Stimulated activated CD4-positive, alpha-beta T cell treated with anti-CD3 and anti-CD28 coated beads, Interleukin-12 subunit alpha, Interleukin-12 subunit beta, amount 100 ng/mL, for 4 hours (primary cell): ENCODE results near the gene RIT2.

Source experiments
- DNase-seq: peaks from one replicate; pipeline ENCODE4 v3.0.0-alpha.2; 2020

Gene RIT2

DNA sequence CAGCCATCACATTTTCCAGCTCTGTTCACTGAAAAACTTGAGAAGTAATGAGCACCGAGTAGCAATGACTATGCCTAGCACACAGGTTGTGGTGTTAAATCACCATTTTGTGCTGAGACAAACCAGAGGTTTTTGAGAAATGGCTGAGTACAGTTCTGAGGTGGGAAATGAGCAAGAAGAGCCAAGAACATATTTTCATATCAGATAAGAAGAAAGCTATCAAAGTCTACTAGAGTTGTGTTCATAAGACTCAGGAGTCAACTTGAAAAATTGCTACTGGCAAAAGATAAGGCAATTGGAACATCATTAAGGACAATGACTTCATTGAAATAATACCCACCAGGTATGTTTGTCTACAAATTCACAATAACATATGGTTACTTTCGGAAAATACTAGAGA, 108.1 kb downstream of the RIT2 start:
- DNase-seq: no peak

DNA sequence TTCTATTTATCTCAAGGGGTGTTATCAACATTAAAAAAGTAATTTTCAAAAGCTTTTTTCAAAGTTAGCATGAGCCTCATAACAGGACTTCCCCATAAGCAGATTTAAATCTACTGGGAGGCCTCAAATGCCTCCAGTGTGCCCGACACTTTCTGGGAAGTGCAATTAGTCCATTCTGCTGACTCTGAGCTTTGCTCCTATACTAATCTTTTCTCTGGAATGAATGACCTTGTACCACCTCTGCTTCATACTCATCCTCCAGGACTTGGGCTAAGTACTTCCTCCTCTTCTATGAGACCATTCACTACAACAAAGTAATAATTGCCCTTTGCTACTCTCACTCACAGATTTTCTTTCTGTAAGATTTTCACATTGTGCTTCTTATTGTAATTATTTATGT, 111.1 kb downstream of the RIT2 start:
- DNase-seq: no peak

DNA sequence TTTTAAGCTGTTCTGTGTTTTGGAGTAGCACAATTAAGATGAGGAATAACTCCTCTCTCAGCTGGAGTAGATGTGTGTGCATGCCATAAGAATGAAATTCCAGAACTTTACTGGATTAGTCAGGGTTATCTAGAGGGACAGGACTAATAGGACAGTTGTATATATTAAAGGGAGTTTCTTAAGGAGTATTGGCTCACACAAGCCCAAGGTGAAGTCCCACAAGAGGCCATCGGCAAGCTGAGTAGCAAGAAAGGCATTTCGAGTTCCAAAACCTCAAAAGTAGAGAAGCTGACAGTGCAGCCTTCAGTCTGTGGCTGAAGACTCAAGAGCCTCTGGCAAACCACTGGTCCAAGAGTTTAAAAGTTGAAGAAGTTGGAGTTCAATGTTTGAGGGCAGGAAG, 113.7 kb downstream of the RIT2 start:
- no peak for DNase-seq

DNA sequence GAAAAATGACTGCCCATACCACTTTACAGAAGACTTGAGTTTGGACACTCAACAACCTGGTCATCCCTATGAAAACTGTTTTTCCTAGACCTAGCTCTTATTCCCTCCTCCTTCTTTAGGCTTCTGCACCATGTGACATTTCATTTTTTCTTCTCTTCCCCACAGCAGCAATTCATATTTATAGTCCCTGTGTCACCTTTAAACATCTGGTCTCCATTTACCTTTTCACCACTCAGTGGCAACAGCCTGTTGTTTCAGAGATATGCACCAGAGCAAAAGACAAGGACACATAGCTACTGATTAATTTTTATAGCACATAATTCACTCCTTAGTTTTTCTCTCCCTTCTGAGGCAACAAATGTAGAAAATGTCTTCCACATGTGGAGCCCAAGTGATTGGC, 118.7 kb downstream of the RIT2 start:
- no peak for DNase-seq

DNA sequence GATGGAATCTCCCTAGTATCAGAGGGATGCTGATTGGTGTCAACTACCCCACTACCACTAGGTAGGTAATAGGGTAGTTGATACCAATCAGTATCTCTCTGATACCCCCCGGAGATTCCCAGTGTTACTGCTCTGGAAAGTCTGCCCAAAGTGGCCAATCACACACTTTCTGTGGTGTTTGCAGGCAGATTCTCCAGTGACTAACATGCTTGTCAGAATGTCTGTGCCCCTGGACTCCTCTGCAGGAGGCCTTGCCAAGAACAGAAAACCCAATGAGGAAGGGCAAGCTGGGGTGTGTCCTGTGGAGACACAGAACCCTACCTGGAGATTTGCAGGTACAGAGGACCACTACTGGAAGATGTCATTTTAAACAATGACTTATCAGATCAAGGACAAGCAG, 135.1 kb downstream of the RIT2 start:
- DNase-seq: no peak

DNA sequence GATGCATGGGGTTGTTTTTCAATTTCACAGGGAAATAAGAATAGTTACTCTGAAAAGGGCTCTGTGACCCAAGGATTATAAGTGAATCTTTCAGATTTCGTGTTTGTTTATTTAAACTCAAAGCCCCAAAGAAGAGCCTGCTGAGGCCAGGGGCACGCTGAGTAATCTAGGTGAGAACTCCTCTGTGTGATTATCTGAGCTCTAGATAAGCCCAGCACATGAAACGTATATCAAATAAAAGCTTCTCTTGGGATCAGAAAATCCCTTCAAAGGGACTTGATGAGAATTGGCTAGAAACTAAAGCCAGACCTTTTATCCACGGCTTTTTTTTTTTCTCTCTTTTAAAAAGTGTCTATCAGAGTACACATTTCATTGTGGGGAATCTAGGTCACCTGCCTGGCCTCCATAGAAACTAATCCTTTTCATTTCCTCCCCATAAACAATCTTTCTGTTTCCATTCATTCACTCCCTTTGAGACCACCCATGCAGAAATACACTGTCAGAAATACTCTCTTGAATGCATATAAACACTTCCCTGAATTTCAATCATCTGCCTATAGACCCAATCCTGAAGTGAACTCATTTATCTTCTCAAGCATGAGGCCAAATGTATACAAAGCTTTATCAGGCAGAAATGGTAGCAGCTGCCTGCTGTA, 137.4 kb downstream of the RIT2 start:
- no peak for DNase-seq

DNA sequence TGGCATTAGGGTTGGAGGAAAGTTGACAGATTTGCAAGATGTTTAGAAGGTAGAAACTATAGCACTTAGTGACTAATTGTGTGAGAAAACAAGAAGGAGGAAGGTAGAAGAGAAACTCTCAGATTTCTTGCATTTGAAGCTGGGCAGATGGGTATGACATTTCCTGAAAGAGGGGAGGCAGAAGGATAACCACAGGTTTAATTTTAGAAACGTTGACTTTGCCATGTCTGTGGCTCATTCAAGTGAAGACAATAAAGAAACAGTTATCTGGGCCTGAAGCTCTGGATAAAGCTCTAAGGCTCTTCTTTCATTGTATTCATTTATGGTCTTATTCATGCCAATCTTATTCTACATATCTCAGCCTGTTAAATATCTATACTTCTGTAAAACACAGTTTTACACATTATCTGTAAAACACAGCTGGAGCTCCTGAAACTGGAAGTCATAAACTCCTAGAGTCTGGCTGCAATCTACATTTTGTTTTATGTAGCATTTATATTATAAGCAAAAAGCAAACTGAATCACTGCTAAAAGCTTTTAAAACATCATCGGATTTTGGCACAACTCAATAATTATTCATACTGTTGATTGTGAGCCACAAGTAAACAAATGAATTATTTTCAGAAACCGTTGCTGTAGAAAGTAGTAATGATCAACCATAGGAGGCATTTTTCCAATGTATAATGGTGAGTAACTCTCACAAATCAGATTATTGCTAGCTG, 138.5 kb downstream of the RIT2 start:
- DNase-seq: no peak

DNA sequence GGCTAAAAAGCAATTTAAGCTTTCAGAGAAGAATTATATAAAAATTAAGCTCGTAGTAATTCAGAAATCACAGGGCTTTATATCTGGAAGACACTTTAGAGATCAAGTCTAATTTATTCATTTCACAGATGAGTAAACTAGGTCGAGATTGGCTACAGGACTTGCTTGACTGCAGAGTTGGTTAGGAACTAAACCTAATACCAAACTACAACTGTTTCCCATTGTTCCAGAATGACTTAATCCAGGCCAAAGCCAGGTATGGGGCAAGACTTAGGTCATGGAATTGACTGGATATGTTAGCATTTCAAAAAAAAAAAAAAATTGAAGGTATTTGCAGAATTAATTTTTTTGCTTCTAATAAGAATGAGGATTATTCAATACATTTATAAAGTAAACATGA, 146.1 kb downstream of the RIT2 start:
- no peak for DNase-seq

DNA sequence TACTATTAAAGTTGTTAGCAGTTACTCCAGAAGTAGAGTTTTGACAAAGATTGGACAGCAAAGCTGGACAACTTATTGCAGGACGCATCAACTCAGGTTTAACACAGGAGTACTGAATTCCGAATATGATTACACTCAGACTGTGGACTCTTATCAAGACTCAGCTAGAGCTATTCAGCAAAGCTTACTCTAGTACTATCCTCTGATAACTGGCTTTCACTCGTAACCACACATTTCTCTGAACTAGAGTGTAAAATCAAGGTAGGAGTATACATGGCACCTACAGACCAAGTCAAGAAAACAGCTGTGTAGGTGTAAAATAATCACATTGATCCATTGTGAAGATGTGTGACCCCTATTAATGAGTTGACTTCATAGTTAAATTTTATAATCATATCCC, 154.2 kb downstream of the RIT2 start:
- DNase-seq: no peak

DNA sequence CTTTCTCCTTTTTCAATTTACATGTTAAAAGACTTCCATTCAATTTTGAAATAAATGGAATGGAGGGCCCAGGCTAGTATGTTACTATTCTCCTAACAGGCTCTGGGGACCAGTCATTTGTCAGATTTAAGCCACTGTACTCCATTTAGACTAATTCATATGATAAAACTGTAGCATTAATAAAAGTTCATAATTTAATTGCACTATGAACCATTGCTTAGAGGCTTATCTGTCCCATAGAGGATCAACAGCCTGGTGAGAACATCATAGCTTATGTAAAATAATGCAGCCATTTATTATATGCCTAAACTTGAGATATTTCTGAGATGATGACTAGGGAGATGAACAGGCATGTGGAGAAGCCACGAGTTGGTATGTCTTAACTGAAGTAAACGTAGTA, 156.0 kb downstream of the RIT2 start:
- DNase-seq: no peak

DNA sequence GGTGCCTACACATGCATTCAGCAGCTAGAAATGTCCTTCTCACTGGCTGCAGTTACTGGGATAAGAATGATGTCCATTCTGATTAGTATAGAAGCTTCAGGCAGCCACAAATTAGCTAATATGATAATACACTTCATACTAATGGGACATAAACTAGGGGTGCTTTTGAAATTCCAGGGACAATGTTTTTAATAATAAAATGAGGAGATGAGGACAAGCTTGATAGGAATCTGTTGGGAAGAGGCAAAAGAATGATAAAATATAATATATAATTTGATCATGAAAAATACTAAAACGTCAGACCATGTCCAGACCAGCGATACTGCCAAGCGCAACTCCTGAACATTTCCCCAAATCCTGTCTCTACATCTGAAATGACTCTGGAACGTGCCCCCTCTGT, 157.1 kb downstream of the RIT2 start:
- DNase-seq: no peak

DNA sequence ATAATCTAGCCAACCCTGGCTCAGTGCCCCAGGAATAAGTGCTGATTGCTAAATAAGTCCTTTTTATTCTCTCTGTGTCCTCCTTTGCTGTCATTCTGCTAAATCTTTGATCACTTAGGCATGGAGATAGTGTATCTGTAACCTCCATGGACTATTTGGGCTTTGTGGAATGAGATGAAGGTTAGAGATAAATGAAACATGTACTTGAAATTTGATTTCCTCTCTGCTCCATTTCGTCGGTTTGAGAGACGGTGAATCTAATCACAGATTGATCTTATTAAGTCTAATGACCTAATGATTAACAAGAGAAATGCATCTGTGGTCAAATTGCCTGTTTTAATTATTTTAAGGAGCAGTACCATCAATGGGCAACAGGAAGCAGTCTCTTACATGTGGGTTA, 159.2 kb downstream of the RIT2 start:
- no peak for DNase-seq

DNA sequence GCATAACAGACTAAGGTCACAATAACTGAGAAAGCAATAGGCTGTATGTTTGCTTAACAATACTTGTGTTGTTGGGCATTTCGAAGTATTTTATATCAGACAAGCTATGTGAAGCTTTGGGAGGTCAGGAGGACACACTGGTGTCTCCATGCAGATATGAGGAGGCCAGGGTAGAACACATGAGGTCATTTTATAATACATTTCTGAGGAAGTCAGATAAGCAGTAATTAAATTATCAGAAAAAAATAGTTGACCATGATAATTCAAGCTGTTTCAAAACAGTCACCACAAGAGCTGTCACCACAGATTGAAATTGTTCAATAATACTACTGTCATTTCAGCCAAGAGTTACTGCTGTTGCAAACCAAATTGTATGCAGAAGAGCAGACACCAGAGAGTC, 160.6 kb downstream of the RIT2 start:
- DNase-seq: no peak

DNA sequence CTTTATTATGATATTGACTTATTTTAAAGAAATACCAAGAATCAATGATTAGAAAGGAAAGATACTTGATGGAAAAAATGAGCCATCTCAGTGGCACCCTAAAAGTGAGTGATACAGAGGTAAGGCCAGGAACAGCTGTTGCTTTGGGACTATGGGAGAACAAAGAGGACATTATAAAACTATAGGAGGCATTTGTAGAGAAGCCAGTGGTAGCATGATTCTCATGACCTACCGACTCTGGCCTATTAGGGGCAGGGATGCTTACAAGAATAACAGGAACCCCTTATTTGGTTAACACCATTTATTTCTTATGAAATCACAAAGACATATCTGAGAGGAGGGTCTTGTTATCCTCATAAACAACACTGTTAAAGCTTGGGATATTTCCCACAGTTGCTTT, 162.2 kb downstream of the RIT2 start:
- DNase-seq: no peak

DNA sequence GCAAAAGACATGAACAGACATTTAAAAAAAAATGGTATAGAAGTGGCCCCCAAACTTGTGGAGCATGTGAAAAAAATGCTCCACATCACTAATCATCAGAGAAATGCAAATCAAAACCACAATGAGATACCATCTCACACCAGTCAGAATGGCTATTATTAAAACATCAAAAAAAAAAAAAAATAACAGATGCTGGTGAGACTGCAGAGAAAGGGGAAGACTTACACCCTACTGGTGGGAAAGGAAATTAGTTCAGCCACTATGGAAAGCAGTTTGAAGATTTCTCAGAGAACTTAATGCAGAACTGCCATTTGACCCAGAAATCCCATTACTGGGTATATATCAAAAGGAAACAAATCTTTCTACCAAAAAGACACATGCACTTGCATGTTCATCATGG, 164.8 kb downstream of the RIT2 start:
- DNase-seq: no peak

DNA sequence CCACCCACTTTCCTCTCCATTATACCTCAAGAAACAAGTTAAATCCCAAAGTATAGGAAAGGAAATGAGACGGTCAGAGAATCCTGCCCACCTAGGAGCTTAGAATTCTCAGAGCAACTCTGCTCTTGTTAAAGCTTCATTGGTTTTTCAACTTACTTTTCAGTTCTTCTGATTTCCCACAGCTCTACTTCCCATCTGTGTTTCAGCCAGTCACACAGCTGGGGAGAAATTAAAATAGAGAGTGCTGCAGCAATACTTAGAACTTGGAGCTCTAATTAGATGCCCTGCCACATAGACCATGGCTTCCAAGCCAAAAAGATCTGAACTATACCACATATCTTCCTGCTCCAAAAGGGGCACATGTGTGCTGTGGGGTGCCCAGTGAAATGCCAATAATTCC, 166.7 kb downstream of the RIT2 start:
- no peak for DNase-seq

DNA sequence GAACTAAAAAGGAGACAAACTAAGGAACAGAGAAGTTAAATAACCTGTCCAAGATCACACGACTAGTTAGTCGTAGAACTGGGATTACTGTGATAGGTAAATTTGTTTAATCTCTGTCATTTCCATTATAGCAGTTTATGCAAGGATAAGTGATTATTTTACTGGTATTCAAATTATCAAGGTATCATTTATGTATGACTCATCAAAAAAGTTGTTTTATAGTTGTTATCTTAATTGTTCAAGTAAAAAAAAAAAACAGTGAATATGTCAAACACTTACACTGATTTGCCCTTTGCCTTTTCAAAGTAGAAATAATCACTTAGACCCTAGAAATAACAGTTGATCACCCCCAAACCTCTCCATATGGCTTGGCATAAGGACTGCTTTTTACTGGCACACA, 173.6 kb downstream of the RIT2 start:
- no peak for DNase-seq

DNA sequence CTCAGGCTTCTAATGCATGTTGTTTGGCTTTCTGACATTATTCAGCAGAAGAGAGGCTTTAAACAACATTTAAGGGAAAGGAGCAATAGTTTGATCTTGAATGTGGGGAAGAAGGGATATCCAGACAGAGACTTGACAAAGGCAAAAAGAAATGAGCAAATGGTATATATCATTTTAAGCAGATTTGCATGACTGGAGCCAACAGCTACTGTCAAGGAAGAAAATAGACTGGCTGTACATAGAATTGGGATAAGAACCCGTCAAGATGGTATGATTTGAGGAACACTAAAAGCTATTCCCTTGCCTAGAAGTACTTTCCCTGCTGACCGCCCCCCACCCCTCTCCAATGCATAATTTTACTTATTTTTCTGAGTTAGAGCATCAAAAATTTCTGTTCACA, 174.5 kb downstream of the RIT2 start:
- no peak for DNase-seq

DNA sequence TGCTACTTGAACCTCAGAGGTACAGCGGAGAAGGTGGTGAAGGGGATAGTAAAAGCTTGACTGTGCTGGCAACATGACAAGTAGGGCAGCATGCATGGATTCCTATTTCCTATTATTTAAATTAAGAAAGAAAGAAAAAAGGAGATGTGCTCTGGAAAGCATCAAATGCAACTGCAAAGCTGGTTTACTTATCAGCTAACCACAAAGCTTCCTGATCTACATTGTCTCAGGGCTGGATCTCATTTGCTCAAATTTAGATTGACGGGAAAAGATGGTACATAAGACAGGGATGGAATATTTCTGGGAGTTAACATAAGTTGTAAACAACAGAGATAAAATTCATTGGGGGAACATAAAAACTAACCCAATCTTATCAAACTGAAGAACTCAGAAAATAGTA, 178.0 kb downstream of the RIT2 start:
- DNase-seq: no peak

DNA sequence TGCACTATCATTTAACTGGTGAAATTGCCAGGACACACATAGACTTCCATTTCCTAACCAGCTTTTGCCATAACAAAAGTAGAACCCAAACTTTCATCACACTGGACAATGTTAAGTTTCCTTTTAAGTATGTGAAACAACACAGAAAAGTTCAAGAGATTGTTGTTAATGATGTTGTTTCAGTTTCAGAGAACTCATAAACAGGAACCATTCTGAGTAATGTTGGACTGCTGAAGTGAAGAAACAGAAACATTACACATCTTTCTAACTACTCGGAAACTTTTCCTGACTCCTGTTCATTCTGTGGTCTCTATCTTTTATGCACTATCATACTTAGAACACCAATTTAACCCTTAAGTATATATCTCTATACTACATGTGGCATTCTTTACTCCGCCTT, 179.2 kb downstream of the RIT2 start:
- no peak for DNase-seq

DNA sequence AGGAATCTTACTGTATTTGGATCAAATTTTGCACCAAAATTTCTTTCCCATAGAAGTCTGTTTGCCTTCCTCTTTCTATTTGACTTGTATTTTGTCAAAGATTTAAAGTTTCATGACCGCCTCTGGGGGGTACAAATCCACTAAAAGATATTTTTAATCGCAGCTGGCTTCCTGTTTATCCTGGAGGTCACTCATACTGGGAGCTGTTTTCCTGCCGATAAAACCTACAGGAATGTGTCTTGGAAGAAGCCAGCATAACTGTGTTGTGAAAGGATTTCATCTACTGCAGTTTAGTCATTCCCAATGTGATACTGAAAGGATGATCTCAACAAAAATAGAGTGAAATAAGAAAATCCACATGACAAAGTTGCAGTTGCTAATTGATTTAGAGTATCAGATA, 184.0 kb downstream of the RIT2 start:
- no peak for DNase-seq

DNA sequence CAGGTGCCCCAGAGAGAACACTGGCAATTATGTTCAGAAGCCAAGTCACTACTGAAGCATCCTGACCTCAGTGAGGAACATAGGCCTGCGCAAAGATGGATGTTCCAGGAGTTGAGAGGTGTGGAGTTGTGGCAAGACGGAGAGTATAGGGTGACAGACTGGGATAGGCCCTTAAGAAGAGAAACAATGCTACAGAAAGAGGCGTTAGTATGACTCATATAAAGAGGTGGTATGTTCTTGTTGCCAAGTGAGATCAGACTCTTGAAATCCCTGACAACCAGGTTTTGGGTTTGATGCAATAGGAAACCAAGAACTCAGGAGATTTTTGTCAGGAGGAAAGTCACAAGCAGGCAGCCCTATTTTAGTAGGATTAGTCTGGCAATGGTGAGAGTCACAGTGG, 185.6 kb downstream of the RIT2 start:
- DNase-seq: no peak

DNA sequence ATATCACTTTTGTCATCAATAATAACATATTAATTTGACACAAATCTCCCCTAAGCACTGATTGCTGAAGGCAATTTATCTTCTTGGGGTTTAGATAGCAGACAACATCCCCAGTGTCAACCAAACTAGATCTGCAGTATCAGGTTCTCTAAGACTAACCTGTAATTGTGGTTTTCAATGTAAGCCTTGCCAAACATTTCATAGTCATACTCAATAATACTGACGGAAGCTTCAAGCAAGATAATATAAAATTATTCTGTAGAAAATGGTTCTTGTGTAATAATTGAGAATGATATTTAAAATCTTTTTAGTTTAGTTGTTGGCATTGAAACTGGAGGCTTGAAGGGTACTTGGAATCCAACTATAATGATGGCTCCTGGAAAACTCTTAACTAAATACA, 186.3 kb downstream of the RIT2 start:
- DNase-seq: no peak

DNA sequence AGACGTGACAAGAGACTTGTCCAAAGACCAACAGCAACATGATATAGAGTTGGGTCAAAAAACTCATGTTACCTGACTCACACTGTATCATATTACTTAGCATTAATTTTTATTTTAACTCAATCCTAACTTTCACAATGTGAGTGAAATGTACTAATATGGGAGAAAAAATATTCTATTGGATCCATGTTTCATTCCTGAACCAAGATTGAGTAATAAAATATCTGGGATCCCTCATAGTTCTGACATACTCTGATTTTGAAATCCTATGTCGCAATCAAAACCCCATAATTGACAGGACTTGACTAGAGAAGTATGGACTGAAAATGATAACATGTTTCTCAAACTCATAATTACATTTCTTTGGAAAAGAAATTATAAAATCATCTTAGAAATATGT, 190.4 kb downstream of the RIT2 start:
- no peak for DNase-seq

DNA sequence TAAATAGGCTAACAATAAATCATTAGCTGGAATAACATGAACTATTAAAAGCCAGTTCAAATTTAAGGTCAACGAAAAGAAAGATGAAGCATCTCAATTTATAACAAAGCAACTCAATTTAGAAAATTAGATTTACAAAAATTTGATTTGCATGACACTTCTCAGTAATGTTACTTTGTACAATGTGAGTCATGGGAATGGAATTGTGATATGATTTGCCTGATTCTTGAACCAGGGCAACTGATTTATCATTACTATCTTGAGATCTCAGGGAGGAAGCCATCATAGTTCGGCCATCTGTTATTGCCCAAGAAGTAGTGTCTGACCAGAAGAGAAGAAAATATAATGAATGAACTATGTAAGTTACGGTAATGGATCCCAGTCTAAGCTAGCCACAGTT, 193.1 kb downstream of the RIT2 start:
- DNase-seq: no peak
